DND-41 (cell line): Measurements from ENCODE around the gene NPPB.

Experiments
- ATAC-seq: fragments of 200-7000 bp; cut with Tn5 transposase; 3 replicates; pipeline ENCODE4 v1.9.1; 2021; ENCODE audit warnings: low read depth; ENCODE audit not compliant: insufficient read depth
- DNase-seq: peaks from one replicate; pipeline ENCODE4 v3.0.0-alpha.2; 2020
- H2AFZ ChIP-seq: 2 replicates; pipeline ENCODE4 v1.6.0; 2012; ENCODE audit warnings: low read depth, low read length
- H3K27ac ChIP-seq: 2 replicates; pipeline ENCODE4 v1.5.1; 2012; ENCODE audit warnings: low read length, inconsistent platforms
- H3K27me3 ChIP-seq: fragments of 200-600 bp; sonication (generic); 2 replicates; pipeline ENCODE4 v1.6.0; 2012; ENCODE audit warnings: low read length, mild to moderate bottlenecking, inconsistent platforms; ENCODE audit not compliant: insufficient read depth, poor library complexity
- H3K36me3 ChIP-seq: 2 replicates; pipeline ENCODE4 v1.5.1; 2012; ENCODE audit warnings: low read length, inconsistent platforms; ENCODE audit not compliant: insufficient read depth
- H3K4me1 ChIP-seq: 2 replicates; pipeline ENCODE4 v1.5.1; 2012; ENCODE audit warnings: mild to moderate bottlenecking, low read length; ENCODE audit not compliant: insufficient read depth
- H3K4me2 ChIP-seq: 2 replicates; pipeline ENCODE4 v1.6.0; 2012; ENCODE audit warnings: mild to moderate bottlenecking, moderate library complexity, low read length, inconsistent platforms; ENCODE audit not compliant: insufficient read depth
- H3K4me3 ChIP-seq, 2 experiments: fragments of 200-600 bp in 1 of 2; shearing (Covaris generic) in 1 of 2; 2 replicates each; pipeline ENCODE4 v1.5.1; 2012 to 2016; ENCODE audit warnings: inconsistent platforms in 2 of 2, low read length in 2 of 2, mild to moderate bottlenecking in 2 of 2, low read depth in 1 of 2, moderate library complexity in 1 of 2
- H3K79me2 ChIP-seq: 2 replicates; pipeline ENCODE4 v1.6.0; 2012; ENCODE audit warnings: low read length, inconsistent platforms; ENCODE audit not compliant: insufficient read depth
- H3K9ac ChIP-seq: 2 replicates; pipeline ENCODE4 v1.6.0; 2012; ENCODE audit warnings: low read depth, mild to moderate bottlenecking, inconsistent platforms, low read length, moderate library complexity
- H3K9me3 ChIP-seq: 2 replicates; pipeline ENCODE4 v1.5.1; 2012; ENCODE audit warnings: low read length, moderate library complexity, mild to moderate bottlenecking, inconsistent platforms; ENCODE audit not compliant: insufficient read depth, severe bottlenecking
- H4K20me1 ChIP-seq: 2 replicates; pipeline ENCODE4 v1.6.0; 2012; ENCODE audit warnings: low read length; ENCODE audit not compliant: insufficient read depth
- EZH2 ChIP-seq: IDR thresholded peaks from 3 replicates; pipeline ENCODE4 v1.6.1; 2012; ENCODE audit warnings: borderline replicate concordance, low read depth, mild to moderate bottlenecking, moderate library complexity, low read length, inconsistent platforms; ENCODE audit not compliant: severe bottlenecking
- TF ChIP-seq, protein P1 (sequence below): IDR thresholded peaks from 2 replicates; pipeline ENCODE4 v1.5.1; 2012; ENCODE audit warnings: borderline replicate concordance, low read length, moderate library complexity, mild to moderate bottlenecking; ENCODE audit not compliant: poor library complexity, severe bottlenecking; ENCODE audit errors: extremely low read depth

NPPB gene

GRCh38 chr1:11877074-11877473, 18.3 kb upstream of the NPPB start:
- H3K4me3 ChIP-seq, result no peak overlapping the region
- no peak for DNase-seq
- ATAC-seq, result no peak
- no peak overlapping the region for H3K9ac ChIP-seq
- TF ChIP-seq, protein P1, sequence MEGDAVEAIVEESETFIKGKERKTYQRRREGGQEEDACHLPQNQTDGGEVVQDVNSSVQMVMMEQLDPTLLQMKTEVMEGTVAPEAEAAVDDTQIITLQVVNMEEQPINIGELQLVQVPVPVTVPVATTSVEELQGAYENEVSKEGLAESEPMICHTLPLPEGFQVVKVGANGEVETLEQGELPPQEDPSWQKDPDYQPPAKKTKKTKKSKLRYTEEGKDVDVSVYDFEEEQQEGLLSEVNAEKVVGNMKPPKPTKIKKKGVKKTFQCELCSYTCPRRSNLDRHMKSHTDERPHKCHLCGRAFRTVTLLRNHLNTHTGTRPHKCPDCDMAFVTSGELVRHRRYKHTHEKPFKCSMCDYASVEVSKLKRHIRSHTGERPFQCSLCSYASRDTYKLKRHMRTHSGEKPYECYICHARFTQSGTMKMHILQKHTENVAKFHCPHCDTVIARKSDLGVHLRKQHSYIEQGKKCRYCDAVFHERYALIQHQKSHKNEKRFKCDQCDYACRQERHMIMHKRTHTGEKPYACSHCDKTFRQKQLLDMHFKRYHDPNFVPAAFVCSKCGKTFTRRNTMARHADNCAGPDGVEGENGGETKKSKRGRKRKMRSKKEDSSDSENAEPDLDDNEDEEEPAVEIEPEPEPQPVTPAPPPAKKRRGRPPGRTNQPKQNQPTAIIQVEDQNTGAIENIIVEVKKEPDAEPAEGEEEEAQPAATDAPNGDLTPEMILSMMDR, result no peak
- TF ChIP-seq EZH2, result no peak
- H3K79me2 ChIP-seq, result no peaks in the 10 kb centered on the region
- H3K27ac ChIP-seq, result no peak overlapping the region
- H3K9me3 ChIP-seq, result no peaks in the 10 kb centered on the region
- no peaks in the 10 kb centered on the region for H3K36me3 ChIP-seq
- no peaks in the 10 kb centered on the region for H3K4me1 ChIP-seq
- H2AFZ ChIP-seq, result no peak overlapping the region
- peaks cover 11% of the 10 kb centered on the region; the same call in 1 of the 2 replicates for H4K20me1 ChIP-seq
- H3K27me3 ChIP-seq, result peaks cover 5% of the 10 kb centered on the region
- H3K4me2 ChIP-seq, result no peak overlapping the region

- no peak for TF ChIP-seq EZH2
- TF ChIP-seq, protein P1, result no peak
- no peak overlapping the region for H3K27ac ChIP-seq
- H3K4me1 ChIP-seq, result no peaks in the 10 kb centered on the region
- H3K27me3 ChIP-seq, result peaks cover 3% of the 10 kb centered on the region
- no peak overlapping the region for H3K9ac ChIP-seq
- no peaks in the 10 kb centered on the region for H3K79me2 ChIP-seq
- no peak for ATAC-seq
- DNase-seq, result no peak
- H3K36me3 ChIP-seq, result no peaks in the 10 kb centered on the region
- no peak overlapping the region for H2AFZ ChIP-seq
- H3K4me3 ChIP-seq, result no peak overlapping the region
- no peaks in the 10 kb centered on the region for H3K9me3 ChIP-seq
- H3K4me2 ChIP-seq, result no peak overlapping the region
- peaks cover 11% of the 10 kb centered on the region; the same call in 1 of the 2 replicates for H4K20me1 ChIP-seq
Observed at GRCh38 chr1:11875094-11875493, 16.3 kb upstream of the NPPB start.

DNA sequence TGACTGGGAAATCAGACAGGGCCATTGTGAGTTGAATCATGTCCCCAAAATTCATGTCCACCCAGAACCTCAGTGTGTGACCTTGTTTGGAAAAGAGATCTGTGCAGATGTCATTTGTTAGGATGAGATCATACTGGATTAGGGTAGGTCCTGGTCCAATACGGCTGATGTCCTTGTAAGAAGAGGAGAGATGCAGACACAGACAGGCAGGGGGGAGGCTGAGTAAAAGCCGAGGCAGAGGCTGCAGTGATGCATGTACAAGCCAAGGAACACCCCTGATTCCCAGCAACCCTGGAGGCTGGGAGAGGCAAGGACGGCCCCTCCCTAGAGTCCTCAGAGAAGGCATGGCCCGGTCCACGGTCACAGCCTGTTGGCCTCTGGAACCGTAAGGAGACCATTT, 15.9 kb upstream of the NPPB start:
- Histone ChIP-seq H3K9ac (no peak overlapping the region), H3K79me2 (no peaks in the 10 kb centered on the region), H3K27me3 (peaks cover 3% of the 10 kb centered on the region), H3K9me3 (no peaks in the 10 kb centered on the region), H3K4me2 (no peak overlapping the region), H4K20me1 (peaks cover 8% of the 10 kb centered on the region; the same call in 1 of the 2 replicates), H3K4me1 (no peaks in the 10 kb centered on the region), H3K4me3 (no peak overlapping the region), H2AFZ (no peak overlapping the region), H3K36me3 (no peaks in the 10 kb centered on the region), H3K27ac (no peak overlapping the region)
- ATAC-seq (no peak), DNase-seq (no peak)
- TF ChIP-seq EZH2, result no peak
- TF ChIP-seq, protein P1, result no peak

- no peak for TF ChIP-seq EZH2
- TF ChIP-seq, protein P1, result no peak
- H3K36me3 ChIP-seq, result no peaks in the 10 kb centered on the region
- H3K4me3 ChIP-seq, result no peak overlapping the region
- H3K27ac ChIP-seq, result no peak overlapping the region
- no peaks in the 10 kb centered on the region for H3K79me2 ChIP-seq
- no peak overlapping the region for H3K9ac ChIP-seq
- peaks cover 8% of the 10 kb centered on the region; the same call in 1 of the 2 replicates for H4K20me1 ChIP-seq
- no peak overlapping the region for H2AFZ ChIP-seq
- no peak overlapping the region for H3K4me2 ChIP-seq
- no peaks in the 10 kb centered on the region for H3K9me3 ChIP-seq
- no peaks in the 10 kb centered on the region for H3K4me1 ChIP-seq
- ATAC-seq (no peak), DNase-seq (no peak)
- peaks cover 3% of the 10 kb centered on the region for H3K27me3 ChIP-seq
Observed at GRCh38 chr1:11874258-11874562, 15.5 kb upstream of the NPPB start.
